ENCODE data around the gene FOXP1.

The FOXP1 gene

GRCh38 chr3:71542521-71543370, 40.8 kb downstream of the FOXP1 start:
- peak overlapping the region; percentile 18 for H3K4me3 ChIP-seq (ENCODE audit: control insufficient read depth, low read depth, low read length)
- DNase-seq (ENCODE audit: low read depth) = peak; percentile 92
- TF ChIP-seq CTCF (conservative IDR thresholded peaks at IDR 0.05; ENCODE audit: control insufficient read depth, insufficient read depth, low read depth, low read length) = no peak

GRCh38 chr3:71541313-71541712, 42.2 kb downstream of the FOXP1 start:
- no peak overlapping the region for H3K4me3 ChIP-seq (ENCODE audit: control insufficient read depth, low read depth, low read length)
- TF ChIP-seq CTCF (conservative IDR thresholded peaks at IDR 0.05; ENCODE audit: control insufficient read depth, insufficient read depth, low read depth, low read length) = no peak
- no peak for DNase-seq (ENCODE audit: low read depth)

- no peak for TF ChIP-seq CTCF (conservative IDR thresholded peaks at IDR 0.05; ENCODE audit: control insufficient read depth, insufficient read depth, low read depth, low read length)
- no peak overlapping the region for H3K4me3 ChIP-seq (ENCODE audit: control insufficient read depth, low read depth, low read length)
- peak; percentile 98 for DNase-seq (ENCODE audit: low read depth)
Measured at GRCh38 chr3:71537211-71537611, 46.3 kb downstream of the FOXP1 start.

GRCh38 chr3:71536376-71536965, 47.1 kb downstream of the FOXP1 start:
- TF ChIP-seq CTCF (conservative IDR thresholded peaks at IDR 0.05; ENCODE audit: control insufficient read depth, insufficient read depth, low read depth, low read length) = no peak
- H3K4me3 ChIP-seq (ENCODE audit: control insufficient read depth, low read depth, low read length) = no peak overlapping the region
- DNase-seq (ENCODE audit: low read depth) = peak; percentile 82

GRCh38 chr3:71533588-71533987, 49.9 kb downstream of the FOXP1 start:
- TF ChIP-seq CTCF (conservative IDR thresholded peaks at IDR 0.05; ENCODE audit: control insufficient read depth, insufficient read depth, low read depth, low read length) = no peak
- no peak for DNase-seq (ENCODE audit: low read depth)
- H3K4me3 ChIP-seq (ENCODE audit: control insufficient read depth, low read depth, low read length) = no peak overlapping the region

- no peak for TF ChIP-seq CTCF (conservative IDR thresholded peaks at IDR 0.05; ENCODE audit: control insufficient read depth, insufficient read depth, low read depth, low read length)
- H3K4me3 ChIP-seq (ENCODE audit: control insufficient read depth, low read depth, low read length) = no peak overlapping the region
- no peak for DNase-seq (ENCODE audit: low read depth)
Measured at GRCh38 chr3:71532639-71533395, 50.7 kb downstream of the FOXP1 start.
